SU-DHL-6 (cell line): ENCODE data around the gene GPATCH8.

Source experiments
- EZH2phosphoT487 ChIP-seq: fragments of 200-600 bp; sonication (generic), shearing (Covaris generic); conservative IDR thresholded peaks from 2 replicates; pipeline ENCODE4 v1.6.1; 2018; ENCODE audit warnings: mild to moderate bottlenecking, antibody characterized with exemption, low read length, moderate library complexity, mixed read lengths
- TF ChIP-seq, protein P1 (sequence below): fragments of 200-600 bp; sonication (generic); IDR thresholded peaks from one replicate; pipeline ENCODE4 v1.5.1; 2017; ENCODE audit warnings: antibody characterized with exemption, mild to moderate bottlenecking, low read length, moderate library complexity; ENCODE audit not compliant: insufficient read depth, poor library complexity, severe bottlenecking

DNA sequence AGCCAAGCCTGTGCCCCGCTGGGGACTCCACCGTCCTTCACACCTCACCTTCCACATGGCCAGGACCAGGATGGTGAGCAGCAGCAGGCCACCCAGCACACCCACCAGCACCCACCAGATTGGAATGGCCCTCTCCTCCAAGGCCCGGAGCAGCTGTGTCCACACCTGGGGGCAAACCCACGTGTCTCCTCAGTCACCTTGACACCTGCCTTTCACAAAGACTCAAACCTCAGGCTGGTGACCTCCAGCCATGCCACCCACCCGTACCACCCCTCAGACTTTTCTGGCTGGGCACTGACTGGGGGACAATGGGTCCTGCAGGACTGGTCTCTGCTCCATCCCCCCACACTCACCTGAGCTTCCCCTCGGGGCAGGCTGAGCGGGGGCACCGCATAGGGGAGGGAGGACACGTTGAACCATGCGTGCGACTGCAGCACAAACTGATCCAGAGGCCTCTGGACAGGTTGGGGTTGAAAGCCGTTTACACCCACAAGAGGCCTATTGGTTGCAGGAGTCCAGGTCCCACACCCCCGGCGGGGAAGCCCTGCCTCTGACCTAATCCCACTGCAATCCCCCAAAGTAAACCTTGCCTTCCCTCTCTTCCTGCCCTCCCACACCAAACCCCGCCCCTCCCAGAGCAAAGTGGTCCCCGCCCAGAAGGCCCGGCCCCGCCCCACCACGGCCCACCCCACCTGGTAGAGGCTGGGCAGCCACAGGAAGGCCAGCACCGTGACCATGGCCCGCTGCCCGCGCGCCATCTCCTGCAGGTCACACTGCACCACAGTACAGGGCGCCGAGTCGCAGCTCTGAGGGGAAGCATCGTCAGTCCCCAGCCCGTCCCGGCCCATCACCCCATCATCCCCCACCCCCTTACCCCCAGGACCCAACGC, 128.7 kb downstream of the GPATCH8 start:
- TF ChIP-seq, protein P1, sequence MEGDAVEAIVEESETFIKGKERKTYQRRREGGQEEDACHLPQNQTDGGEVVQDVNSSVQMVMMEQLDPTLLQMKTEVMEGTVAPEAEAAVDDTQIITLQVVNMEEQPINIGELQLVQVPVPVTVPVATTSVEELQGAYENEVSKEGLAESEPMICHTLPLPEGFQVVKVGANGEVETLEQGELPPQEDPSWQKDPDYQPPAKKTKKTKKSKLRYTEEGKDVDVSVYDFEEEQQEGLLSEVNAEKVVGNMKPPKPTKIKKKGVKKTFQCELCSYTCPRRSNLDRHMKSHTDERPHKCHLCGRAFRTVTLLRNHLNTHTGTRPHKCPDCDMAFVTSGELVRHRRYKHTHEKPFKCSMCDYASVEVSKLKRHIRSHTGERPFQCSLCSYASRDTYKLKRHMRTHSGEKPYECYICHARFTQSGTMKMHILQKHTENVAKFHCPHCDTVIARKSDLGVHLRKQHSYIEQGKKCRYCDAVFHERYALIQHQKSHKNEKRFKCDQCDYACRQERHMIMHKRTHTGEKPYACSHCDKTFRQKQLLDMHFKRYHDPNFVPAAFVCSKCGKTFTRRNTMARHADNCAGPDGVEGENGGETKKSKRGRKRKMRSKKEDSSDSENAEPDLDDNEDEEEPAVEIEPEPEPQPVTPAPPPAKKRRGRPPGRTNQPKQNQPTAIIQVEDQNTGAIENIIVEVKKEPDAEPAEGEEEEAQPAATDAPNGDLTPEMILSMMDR, result no peak
- no peak for TF ChIP-seq EZH2phosphoT487
